Amygdala (tissue), 56 donors: ENCODE data around the gene KIF26A.

ENCODE experiments used
- DNase-seq, 56 donors: peaks; one replicate each; lab custom pipeline; 2025; lab: John Stamatoyannopoulos, UW

KIF26A gene

DNA sequence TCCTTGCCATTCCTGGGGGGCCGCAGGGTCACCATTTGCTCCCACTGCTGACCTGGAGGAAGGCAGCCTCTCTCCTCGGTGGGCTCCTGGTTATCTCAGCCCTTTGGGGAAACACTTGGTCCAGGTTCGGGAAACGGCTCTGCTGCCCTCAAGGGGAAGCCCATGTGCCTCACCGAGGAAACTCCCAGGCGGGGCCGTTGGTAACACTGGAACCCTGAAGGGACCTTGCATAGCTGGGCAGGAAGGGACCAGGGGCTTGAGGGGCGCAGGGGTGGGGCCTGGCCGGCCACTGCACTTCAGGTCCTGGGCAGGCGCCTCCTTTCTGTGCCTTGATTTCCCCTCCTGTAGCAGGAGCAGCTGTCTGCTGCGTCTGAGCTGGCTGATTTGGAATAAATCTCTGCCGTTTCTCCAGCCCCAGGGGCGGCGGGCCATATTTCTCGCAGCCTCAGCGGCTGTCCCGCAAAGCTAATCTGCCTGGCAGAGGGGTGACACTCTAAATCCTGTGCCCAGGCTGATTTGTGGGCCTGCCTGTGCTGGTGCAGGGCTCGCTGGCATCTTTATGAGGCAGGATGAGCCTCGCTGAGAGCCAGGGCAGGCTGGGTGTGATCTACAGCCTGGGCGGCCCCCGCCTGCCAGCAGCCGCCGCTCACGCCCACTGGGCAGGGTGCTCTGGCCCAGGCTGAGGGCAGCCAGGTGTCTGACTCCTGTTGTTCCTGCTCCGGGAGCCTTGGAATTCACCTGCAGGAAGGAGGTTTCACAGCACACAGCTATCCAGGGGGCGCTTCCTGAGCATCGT is 49.7 kb downstream of the KIF26A start:
- DNase-seq, result no peak

DNA sequence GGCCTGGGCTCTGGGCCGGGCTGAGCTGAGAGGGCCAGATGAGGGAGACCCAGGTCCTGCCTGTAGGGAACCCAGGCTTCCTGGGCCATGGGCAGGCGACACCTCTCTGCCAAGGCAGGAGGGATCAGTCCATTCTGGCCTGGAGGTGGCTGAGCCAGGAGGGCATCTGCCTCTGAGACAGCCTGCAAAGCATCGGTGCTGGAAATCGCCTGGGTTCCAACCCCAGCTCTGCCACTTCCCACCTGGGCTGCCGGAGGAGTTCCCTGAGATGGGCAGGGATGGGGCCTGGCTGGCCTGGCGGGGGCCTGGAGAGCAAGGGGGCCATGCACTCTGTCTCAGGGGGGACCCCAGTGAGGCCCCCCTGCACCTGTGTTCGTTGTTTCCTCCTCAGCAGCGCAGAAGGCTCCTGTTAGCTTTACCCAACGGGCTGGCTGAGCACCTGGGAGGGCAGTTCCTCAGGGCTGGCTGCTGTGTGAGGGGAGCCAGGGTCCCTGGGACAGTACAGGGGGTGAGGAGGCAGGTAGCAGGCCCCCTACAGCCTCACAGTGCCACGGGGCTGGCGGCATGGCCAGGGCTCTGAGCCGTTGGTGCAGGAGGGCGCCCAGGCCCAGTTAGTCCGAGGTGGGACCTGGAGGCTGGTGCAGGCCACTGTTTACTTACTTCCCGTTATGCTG is 50.5 kb downstream of the KIF26A start:
- no peak for DNase-seq

DNA sequence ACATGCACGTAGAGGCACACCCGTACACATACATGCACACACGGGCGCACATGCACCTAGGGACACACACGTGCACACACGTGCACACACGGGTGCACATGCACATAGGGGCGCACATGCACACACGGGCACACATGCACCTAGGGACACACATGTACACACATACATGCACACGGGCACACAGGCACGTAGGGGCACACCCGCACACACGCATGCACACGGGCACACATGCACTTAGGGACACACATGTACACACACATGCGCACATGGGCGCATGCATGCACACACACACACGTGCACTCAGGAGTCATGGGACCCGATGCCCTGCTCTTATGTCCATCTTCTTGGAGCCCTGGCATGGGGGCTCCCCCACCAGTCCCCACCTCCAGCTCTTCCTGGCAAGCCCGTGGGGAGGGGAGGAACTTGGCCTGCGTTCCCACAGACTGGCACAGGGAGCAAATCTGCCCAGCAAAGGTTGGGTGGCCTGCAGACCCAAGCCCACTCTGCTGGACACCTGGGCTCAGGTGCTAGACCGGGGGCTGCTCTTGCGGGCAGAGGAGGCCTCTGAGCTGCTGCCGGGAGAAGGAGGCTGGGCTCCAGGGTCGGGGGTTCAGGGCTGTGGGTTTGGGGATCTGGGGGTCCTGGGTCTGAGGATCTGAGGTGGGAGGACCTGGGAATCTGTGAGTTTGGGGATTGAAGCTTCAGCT is 51.4 kb downstream of the KIF26A start:
- no peak for DNase-seq

DNA sequence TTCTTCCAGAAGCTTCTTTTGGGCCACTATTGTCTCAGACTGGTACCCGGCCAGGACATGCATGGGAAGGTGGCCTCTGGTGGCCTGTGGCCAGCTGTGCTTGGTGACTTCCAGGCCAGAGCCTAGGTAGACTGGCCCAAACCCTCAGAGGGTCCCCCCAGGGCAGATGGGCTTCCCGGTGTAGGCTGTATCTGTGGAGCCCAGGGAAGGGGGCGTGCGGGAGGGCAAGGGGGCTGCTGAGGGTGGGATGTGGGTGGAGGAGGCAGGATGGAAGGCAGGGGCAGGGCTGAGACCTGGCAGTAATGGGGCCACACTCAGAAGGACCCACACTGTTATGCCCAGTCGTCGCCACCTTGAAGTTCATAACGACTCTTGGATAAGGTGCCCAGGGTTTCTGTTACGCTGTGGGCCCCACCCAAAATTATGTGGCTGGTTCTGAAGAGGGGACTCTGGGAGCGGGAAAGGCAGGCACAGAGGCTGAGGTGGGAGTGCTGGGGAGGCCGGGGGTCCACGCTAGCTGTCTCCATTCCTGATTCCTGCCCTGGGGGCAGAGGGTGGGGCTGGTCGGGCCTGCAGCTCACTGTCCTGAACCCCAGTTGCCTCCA is 52.1 kb downstream of the KIF26A start:
- DNase-seq, result no peak

DNA sequence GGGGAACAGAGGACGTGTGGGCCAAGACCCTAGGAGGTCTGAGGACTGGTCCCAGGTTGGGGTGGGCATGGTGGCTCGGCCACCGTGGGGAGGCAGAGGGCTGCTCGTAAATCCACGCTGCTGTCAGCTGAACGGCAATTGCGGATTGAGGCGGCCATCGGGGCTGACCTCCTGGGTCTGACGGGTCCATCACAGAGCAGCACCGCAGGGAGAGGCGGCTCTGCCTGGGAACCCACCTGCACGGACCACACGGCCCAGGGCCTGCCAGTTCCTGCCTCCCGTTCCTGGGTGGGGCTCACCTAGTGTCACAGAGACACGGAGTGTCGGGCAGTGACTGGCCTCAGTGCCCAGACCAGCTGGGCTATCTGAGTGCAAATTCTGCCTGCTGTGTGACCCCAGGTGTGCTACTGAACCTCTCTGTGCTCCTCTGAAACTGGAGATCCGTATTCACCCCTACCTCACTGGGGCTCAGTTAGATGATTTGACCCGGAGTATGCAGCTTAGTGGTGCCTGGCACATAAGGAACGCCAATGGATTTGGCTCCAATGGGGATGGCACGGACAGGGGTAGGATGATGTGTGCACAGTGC is 53.1 kb downstream of the KIF26A start:
- no peak for DNase-seq

DNA sequence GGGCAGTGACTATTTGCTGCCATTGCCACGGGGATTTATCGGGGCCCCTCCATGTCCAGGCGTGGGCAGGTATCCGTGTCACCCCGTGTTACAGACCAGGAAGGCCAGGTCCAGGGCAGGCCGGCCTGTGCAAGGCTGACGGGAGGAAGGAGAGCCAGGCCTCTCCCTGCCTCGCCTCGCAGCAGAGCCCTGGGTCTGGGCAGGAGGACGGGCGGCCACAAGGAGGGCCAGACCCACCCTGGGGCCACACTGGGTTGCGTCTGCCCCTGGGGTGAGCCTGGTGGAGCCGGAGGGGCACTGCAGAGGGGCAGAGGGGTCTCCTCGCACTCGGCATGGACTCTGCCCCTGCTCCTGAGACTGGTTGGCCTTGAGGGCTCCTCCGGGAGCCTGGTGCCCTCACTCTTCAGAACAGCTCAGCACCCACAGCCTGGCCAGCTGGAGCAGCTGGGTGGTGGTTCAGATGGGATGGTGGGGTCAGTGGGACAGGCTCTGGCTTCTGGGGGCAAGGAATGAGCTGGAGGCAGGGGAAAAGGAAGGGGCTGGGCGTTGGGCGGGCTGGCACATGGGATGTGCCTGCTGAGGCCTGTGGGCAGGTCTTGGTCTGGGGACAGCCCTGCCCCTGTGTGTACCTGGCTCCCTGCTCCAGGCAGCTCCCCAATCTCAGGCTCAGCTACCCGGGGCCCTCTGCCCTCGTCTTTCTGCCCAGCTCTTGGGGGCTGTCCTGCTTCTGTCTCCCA is 53.9 kb downstream of the KIF26A start:
- DNase-seq, result no peak

DNA sequence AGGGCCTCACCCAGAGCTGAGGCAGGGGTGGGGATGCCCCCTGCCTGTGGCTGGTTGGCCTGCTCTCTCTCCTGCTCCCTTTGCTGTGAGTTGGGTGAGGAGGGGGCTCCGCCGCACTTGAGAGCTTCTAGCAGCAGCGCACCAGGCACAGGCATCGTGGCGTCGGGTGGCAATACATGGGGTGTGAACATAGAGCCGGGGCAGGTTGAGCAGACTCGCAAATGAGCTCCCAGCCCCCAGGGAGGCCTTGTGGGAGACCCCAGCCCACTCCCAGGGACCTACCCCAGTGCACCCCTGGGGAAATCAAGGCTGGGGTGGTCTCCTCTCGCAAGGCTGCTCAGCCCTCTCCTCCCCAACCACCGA is 54.5 kb downstream of the KIF26A start:
- no peak for DNase-seq

DNA sequence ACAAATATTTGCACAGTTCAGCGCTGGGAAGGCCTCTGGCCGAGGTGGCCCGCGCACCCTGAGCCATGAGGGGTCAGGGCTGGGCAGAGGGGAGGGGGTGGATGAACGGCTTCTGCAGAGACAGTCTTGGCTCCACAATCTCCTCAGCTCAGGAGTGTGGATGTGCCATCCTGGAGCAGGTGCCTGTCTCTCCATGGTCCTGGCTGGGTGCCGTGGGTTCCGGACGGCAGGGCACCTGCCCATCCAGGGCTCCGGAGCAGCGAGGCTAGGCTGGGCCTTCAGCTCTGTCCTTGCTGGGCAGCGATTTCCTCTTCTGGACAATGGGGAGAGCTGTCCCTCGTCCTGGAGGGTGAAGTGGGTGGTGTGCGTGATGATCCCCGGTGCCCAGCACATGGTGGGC is 55.6 kb downstream of the KIF26A start:
- DNase-seq, result no peak

DNA sequence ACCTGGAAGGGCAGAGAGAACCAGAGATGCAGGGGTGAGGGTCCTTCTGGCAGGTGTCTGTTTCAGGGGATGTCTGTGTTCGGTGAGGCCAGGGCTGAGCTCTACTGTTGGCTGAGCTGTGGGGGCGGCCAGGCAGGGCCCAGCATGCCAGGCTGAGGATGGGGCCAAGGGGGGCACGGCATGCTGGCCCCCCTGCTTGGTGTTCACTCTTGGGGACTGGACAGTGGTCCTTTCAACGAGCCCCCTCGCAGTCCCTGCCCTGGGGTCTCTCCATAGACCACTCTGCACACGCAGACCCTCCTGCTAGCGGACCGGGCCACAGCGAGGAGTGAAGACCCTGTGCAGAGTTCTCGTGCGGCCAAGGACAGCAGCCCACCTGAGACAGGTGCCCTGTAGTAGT is 56.3 kb downstream of the KIF26A start:
- DNase-seq, result no peak

DNA sequence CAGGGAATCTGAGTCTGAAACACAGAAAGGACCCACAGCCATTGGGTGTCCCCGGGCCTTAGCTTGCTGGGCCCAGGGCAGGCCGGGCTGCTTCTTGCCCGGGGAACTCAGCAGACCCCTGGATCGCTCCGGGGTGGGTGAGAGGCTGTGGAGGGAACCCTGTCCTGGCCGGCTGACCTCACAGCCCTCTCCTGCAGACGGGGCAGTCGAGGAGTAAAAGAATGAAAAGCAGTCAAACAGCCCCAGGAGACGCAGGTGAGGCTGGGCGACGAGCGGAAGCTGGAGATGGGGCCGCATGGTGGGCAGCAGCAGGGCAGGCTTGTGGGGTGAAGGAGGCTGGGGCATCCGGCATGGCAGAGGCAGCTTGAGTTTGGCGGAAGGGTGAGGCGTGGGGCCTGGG is 57.0 kb downstream of the KIF26A start:
- no peak for DNase-seq

DNA sequence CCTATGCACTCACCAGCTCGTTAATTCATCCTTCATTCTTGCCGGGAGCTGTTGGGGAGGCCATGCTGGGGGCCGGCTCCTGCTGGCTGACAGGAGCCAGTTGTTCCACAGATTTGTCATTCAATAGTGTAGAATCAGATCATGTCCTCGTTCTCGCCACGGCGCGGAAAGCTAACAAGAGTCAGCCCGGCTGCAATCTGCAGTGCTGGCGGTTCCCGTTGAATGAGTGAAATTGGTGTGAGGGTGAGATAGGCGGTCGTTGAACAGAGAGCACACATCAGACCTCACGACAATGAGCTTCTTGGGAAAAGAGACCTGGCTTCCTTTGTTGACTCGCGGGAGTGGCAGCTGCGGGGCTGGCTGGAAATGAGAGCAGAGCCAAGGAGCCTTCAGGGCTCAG is 57.5 kb downstream of the KIF26A start:
- no peak for DNase-seq

DNA sequence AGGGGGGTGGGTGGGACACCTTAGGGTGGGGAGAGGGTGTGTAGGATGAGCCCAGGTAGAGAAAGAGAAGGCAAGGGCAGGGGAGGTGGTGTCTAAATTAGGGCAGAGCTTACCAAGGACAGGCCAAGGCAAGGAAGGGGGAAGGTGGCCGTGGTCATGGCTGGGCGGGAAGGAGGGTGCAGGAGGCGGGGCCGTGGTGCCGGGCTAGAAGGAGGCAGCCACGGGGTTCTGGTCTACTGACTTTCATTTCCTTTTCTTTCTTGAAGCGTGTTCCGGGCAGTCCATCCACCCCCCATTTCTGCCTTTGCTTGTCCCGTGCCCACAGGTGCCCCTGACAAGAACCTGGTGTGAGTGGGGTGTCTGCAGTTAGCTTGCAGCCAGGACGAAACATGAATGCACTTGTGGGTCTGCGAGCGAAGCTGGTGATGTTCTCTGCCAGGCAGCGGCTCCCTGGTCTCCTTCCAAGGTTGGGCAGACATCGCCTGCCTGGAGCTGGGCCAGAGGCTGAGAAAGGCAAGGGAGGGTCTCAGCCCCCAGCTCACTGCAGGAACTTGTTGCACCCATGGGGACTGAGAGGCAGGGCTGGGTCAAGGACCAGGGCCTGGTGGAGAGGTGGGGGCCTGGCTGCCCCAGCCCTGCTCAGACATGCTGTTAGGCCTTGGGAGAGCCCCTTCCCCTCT is 58.2 kb downstream of the KIF26A start:
- peak in 1 of 56 donors; percentile 10 for DNase-seq

DNA sequence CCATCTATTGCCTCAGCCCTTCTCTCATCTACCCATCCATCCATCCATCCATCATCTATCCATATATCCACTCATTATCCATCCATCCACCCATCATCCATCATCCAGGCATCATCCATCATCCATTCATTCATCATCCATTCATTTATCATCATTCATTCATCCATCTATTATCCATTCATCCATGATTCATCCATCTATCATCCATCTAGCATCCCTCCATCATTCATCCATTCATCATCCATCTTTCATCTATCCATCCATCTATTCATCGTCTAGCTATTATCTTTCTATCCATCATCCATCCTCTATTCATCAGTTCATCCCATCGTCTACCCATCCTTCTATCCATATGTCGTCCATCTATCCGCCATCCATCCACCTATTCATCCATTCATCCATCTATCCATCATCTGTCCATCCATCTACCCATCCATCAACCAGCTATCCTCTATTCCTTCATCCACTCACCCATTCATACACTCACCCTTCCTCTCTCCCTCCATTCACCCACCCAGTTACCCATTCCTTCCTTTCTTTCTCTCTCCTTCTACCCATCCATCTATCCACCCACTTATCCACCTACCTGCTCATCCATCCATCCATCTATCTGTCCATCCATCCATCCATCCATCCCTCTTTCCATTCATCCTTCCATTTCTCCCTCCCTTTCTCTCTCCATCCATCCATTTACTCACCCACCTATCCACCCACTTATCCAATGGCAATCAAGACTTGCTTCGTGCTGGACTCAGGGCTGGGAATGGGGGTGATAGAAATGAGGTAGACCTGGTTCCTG is 59.3 kb downstream of the KIF26A start:
- no peak for DNase-seq

DNA sequence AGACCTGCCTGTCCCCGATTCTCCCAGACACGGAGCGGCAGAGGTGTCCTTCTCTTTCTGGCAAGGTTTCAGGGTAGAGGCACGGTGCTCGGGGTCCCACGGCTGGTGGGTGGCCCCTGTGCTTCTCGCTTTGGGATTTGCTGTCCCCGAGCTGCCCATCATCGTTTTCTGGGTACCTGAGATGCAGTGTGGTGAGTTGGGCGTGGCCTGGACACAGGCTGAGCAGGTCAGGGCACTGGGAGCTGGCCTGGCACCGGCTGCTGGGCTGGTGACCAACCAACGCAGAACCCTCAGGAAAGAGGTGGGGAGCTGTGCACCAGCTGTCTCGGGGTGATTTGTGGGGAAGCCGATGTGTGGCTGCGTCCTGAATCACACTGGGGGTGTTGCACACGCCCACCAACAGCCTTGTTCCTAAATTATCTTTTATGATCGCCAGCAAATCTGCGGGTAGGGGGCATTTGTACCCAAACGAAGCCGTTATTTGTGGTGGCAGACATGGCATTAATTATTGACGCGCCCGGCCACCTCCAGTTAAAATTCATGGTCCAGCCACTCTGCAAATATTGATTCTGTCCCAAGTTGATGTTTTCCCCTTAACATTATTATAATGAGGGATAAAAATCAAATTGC is 61.0 kb downstream of the KIF26A start:
- DNase-seq, result peak in 1 of 56 donors; percentile 27

DNA sequence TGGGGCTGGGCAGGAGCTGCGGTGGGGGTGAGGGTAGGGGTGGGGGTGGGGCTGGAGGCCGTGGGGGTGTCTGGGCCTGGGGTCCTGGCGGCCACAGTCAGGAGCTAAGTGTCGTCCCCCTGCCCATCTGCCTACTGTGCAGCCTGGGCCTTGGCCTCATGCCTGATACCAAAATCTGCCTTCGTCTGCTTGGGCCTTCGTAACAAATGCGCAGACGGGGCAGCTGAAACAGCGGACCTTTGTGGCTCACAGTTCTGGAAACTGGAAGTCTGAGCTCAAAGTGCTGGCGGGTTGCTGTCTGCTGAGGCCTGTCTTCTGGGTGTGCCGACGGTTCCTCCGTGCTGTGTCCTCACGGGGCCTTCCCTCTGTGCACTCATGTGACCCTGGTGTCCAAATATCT is 61.7 kb downstream of the KIF26A start:
- no peak for DNase-seq

DNA sequence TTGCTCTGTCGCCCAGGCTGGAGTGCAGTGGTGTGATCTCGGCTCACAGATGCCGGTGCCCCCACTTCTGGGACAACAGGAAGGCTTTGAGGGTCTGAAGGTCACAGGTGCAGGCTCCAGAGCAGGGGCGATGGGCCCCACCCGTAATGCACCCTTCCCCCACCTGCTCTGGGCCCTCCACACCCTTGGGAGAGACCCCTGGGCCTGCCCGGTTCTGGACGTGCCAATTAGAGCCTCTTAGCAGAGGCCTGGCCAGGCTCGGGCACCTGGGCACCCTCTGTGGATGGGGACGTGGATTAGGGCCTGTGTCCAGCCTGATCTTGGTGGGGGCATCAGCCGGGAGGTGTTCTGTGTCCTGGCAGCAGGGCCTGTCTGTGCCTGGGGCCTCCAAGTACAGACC is 62.2 kb downstream of the KIF26A start:
- no peak for DNase-seq

DNA sequence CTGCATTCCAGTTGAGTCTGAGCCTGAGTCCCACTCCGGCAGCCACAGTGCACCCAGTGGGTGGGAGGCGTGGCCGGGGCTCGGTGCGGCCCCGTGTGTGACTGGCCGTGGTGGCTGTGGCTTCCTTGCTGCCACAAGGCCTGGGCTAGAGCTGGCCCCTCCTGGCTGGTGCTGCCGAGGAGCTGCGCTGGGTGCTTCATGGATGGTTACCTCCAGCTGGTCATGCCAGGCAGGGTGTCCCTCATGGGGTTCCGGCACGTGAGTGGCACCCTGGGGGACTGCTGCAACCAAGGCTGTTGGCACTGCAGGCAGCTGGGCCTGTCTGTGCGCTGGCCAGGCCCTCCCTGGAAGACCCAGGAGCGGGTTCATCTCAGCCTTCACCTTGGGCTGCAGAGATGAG is 62.7 kb downstream of the KIF26A start:
- DNase-seq, result no peak

DNA sequence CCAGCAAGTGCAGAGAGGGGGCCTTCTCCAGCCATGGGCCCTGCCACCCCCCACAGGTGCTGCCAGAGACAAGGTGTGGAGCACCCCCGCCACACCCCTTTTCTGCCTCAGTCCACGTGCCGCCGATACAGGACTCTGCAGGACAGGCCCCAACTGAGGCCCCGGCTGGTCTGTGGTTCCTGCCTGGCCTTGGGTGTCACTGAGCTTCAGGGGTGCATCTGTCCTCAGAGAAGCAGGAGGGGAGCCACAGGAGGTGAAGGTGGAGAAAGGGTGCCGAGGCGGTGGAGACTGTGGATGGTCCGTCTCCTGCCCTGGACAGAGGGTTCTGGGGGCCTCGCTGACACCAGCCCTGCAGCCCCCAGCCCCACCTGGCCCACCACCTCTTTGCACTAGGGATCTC is 63.1 kb downstream of the KIF26A start:
- no peak for DNase-seq
